Measurements from ENCODE around the gene ITFG2. TPM values are rescaled to one million over a fixed set of nuclear protein-coding genes. Genes with fewer than 3 reads are reported as not detected.
"Not testable (repeated sequence)": the region's sequence is repeated elsewhere in the genome, so short reads cannot be mapped to it uniquely, and the experiment has no call there.

The ITFG2 gene
- 18.5 TPM for polyA plus RNA-seq (2013, experiment 1 of 2)
- polyA plus RNA-seq (2013, experiment 2 of 2), result 12.8 TPM

GRCh38 chr12:2812290-2813213 lies at the start of gene ITFG2:
TSS of gene ITFG2 (plus strand) at chr12:2812668. CDS start at chr12:2812761, 93 bp downstream.
- Histone ChIP-seq H3K9me3 (ENCODE audit: insufficient read depth, low read depth, low read length) (no peaks in the 10 kb centered on the region), H3K4me1 (ENCODE audit: insufficient read depth, low read length) (peaks cover 7% of the 10 kb centered on the region), H3K4me3 (ENCODE audit: low read length) (peak within 1 kb of the TSS; percentile 94), H3K27me3 (ENCODE audit: insufficient read depth, low read length) (no peaks in the 10 kb centered on the region), H3K27ac (ENCODE audit: low read depth, low read length) (peak within 1 kb of the TSS; percentile 97), H3K36me3 (ENCODE audit: insufficient read depth, low read length) (peaks cover 5% of the 10 kb centered on the region), H3K9ac (ENCODE audit: low read depth, low read length) (peak within 1 kb of the TSS; percentile 99)
- 2% methylated on average over 48 of the region's 48 CpGs for WGBS

- H3K4me1 ChIP-seq (ENCODE audit: insufficient read depth, low read length), result peaks cover 4% of the 10 kb centered on the region; the same call in 1 of the 2 replicates
- H3K36me3 ChIP-seq (ENCODE audit: insufficient read depth, low read length), result no peaks in the 10 kb centered on the region
- H3K4me3 ChIP-seq (ENCODE audit: low read length), result no peak overlapping the region
- H3K9ac ChIP-seq (ENCODE audit: low read depth, low read length), result no peak overlapping the region
- H3K9me3 ChIP-seq (ENCODE audit: insufficient read depth, low read depth, low read length), result no peaks in the 10 kb centered on the region
- no peaks in the 10 kb centered on the region for H3K27me3 ChIP-seq (ENCODE audit: insufficient read depth, low read length)
- no peak overlapping the region for H3K27ac ChIP-seq (ENCODE audit: low read depth, low read length)
Observed at GRCh38 chr12:2764398-2764797, 48.1 kb upstream of the ITFG2 start.

GRCh38 chr12:2765052-2765451 lies 47.4 kb upstream of the ITFG2 start:
- H3K9ac ChIP-seq (ENCODE audit: low read depth, low read length), result no peak overlapping the region
- H3K27ac ChIP-seq (ENCODE audit: low read depth, low read length), result no peak overlapping the region
- no peaks in the 10 kb centered on the region for H3K36me3 ChIP-seq (ENCODE audit: insufficient read depth, low read length)
- H3K4me3 ChIP-seq (ENCODE audit: low read length), result no peak overlapping the region
- no peaks in the 10 kb centered on the region for H3K27me3 ChIP-seq (ENCODE audit: insufficient read depth, low read length)
- peaks cover 4% of the 10 kb centered on the region; the same call in 1 of the 2 replicates for H3K4me1 ChIP-seq (ENCODE audit: insufficient read depth, low read length)
- H3K9me3 ChIP-seq (ENCODE audit: insufficient read depth, low read depth, low read length), result no peaks in the 10 kb centered on the region
- WGBS, result 91% methylated on average over 4 of the region's 4 CpGs

GRCh38 chr12:2765608-2766007 lies 46.9 kb upstream of the ITFG2 start:
- Histone ChIP-seq H3K9me3 (ENCODE audit: insufficient read depth, low read depth, low read length) (no peaks in the 10 kb centered on the region), H3K9ac (ENCODE audit: low read depth, low read length) (no peak overlapping the region), H3K27ac (ENCODE audit: low read depth, low read length) (no peak overlapping the region), H3K27me3 (ENCODE audit: insufficient read depth, low read length) (no peaks in the 10 kb centered on the region), H3K36me3 (ENCODE audit: insufficient read depth, low read length) (no peaks in the 10 kb centered on the region), H3K4me3 (ENCODE audit: low read length) (no peak overlapping the region), H3K4me1 (ENCODE audit: insufficient read depth, low read length) (peaks cover 4% of the 10 kb centered on the region; the same call in 1 of the 2 replicates)
- 79% methylated on average over 6 of the region's 6 CpGs for WGBS

GRCh38 chr12:2768224-2768961 lies 44.1 kb upstream of the ITFG2 start:
- 78% methylated on average over 10 of the region's 10 CpGs for WGBS
- Histone ChIP-seq H3K4me3 (ENCODE audit: low read length) (no peak overlapping the region), H3K9ac (ENCODE audit: low read depth, low read length) (no peak overlapping the region), H3K9me3 (ENCODE audit: insufficient read depth, low read depth, low read length) (no peaks in the 10 kb centered on the region), H3K36me3 (ENCODE audit: insufficient read depth, low read length) (no peaks in the 10 kb centered on the region), H3K27ac (ENCODE audit: low read depth, low read length) (no peak overlapping the region), H3K4me1 (ENCODE audit: insufficient read depth, low read length) (peaks cover 4% of the 10 kb centered on the region; the same call in 1 of the 2 replicates), H3K27me3 (ENCODE audit: insufficient read depth, low read length) (no peaks in the 10 kb centered on the region)

GRCh38 chr12:2769866-2770533 lies 42.5 kb upstream of the ITFG2 start:
- no peaks in the 10 kb centered on the region for H3K36me3 ChIP-seq (ENCODE audit: insufficient read depth, low read length)
- no peak overlapping the region for H3K9ac ChIP-seq (ENCODE audit: low read depth, low read length)
- H3K27me3 ChIP-seq (ENCODE audit: insufficient read depth, low read length), result no peaks in the 10 kb centered on the region
- no peak overlapping the region for H3K4me3 ChIP-seq (ENCODE audit: low read length)
- H3K27ac ChIP-seq (ENCODE audit: low read depth, low read length), result no peak overlapping the region
- 90% methylated on average over 11 of the region's 11 CpGs for WGBS
- H3K4me1 ChIP-seq (ENCODE audit: insufficient read depth, low read length), result peaks cover 4% of the 10 kb centered on the region; the same call in 1 of the 2 replicates
- H3K9me3 ChIP-seq (ENCODE audit: insufficient read depth, low read depth, low read length), result no peaks in the 10 kb centered on the region

GRCh38 chr12:2770544-2770943 lies 41.9 kb upstream of the ITFG2 start:
- not testable (repeated sequence) for H3K9me3 ChIP-seq (ENCODE audit: insufficient read depth, low read depth, low read length); H3K4me3 ChIP-seq (ENCODE audit: low read length); H3K27ac ChIP-seq (ENCODE audit: low read depth, low read length); H3K9ac ChIP-seq (ENCODE audit: low read depth, low read length); H3K4me1 ChIP-seq (ENCODE audit: insufficient read depth, low read length); H3K27me3 ChIP-seq (ENCODE audit: insufficient read depth, low read length); H3K36me3 ChIP-seq (ENCODE audit: insufficient read depth, low read length)
- 97% methylated on average over 3 of the region's 3 CpGs for WGBS

- Histone ChIP-seq H3K9me3 (ENCODE audit: insufficient read depth, low read depth, low read length) (no peaks in the 10 kb centered on the region), H3K4me3 (ENCODE audit: low read length) (no peak overlapping the region), H3K36me3 (ENCODE audit: insufficient read depth, low read length) (no peaks in the 10 kb centered on the region), H3K9ac (ENCODE audit: low read depth, low read length) (no peak overlapping the region), H3K27me3 (ENCODE audit: insufficient read depth, low read length) (no peaks in the 10 kb centered on the region), H3K27ac (ENCODE audit: low read depth, low read length) (no peak overlapping the region), H3K4me1 (ENCODE audit: insufficient read depth, low read length) (no peaks in the 10 kb centered on the region)
- 96% methylated on average over 4 of the region's 4 CpGs for WGBS
Observed at GRCh38 chr12:2772370-2772769, 40.1 kb upstream of the ITFG2 start.

GRCh38 chr12:2773199-2773875 lies 39.1 kb upstream of the ITFG2 start:
- Histone ChIP-seq H3K27me3 (ENCODE audit: insufficient read depth, low read length) (no peaks in the 10 kb centered on the region), H3K27ac (ENCODE audit: low read depth, low read length) (no peak overlapping the region), H3K9me3 (ENCODE audit: insufficient read depth, low read depth, low read length) (no peaks in the 10 kb centered on the region), H3K4me3 (ENCODE audit: low read length) (no peak overlapping the region), H3K36me3 (ENCODE audit: insufficient read depth, low read length) (no peaks in the 10 kb centered on the region), H3K9ac (ENCODE audit: low read depth, low read length) (no peak overlapping the region), H3K4me1 (ENCODE audit: insufficient read depth, low read length) (peaks cover 6% of the 10 kb centered on the region)
- 88% methylated on average over 19 of the region's 19 CpGs for WGBS

- 92% methylated on average over 8 of the region's 8 CpGs for WGBS
- Histone ChIP-seq H3K27ac (ENCODE audit: low read depth, low read length) (no peak overlapping the region), H3K27me3 (ENCODE audit: insufficient read depth, low read length) (no peaks in the 10 kb centered on the region), H3K4me3 (ENCODE audit: low read length) (no peak overlapping the region), H3K4me1 (ENCODE audit: insufficient read depth, low read length) (peaks cover 21% of the 10 kb centered on the region), H3K9ac (ENCODE audit: low read depth, low read length) (no peak overlapping the region), H3K9me3 (ENCODE audit: insufficient read depth, low read depth, low read length) (no peaks in the 10 kb centered on the region), H3K36me3 (ENCODE audit: insufficient read depth, low read length) (no peaks in the 10 kb centered on the region)
Observed at GRCh38 chr12:2775431-2775830, 37.0 kb upstream of the ITFG2 start.
